ENCODE measurements around the gene RBBP9.
"Not testable (repeated sequence)": the region's sequence is repeated elsewhere in the genome, so short reads cannot be mapped to it uniquely, and the experiment has no call there.

Gene RBBP9

DNA sequence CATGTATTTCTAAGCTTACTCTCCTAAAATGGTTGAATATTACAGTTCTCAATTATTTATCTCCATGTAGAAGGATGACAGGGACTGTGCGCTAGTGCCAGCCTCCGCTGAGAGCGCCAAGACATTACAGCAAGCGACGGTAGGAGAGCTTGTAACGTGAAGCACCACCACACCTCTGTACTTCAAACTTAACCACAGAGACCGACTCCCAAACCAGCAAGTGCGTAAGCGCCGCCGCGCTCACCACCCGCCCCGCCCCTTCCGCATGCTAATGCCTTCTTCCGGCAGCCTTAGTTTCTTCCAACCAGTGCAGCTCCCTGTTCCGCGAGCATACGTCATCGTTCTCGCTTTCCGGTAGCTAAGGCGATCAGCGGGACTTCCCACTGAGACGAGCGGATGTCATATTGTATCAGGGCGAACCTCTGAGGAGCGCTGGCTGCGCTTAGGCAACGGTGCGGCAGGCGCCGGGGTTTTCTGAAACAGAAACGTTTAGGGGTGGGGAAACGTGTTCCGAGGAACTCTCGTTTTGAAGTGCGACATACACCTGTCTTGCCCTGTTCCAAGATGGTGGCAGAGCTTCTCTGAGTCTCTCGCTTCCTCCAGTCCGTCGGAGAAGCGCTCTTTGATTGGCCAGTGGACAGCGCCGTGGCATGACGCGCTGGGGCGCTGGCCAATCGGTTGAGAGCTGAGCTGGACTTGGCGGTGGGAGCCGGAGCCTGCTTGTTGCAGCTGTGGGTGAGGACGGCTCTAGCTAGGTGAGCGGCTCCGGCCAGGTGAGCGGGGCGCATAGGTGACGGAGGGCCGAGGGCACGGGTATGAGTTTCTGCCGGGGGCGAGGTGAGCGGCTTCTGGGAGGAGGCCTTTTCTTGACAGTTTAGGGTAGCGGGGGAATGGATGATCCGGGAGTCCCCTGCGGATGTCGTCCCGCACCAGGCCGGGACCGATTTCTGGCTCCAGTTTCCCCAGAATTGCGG, 10.5 kb upstream of the RBBP9 start, which contains the start of gene SEC23B:
Gene SEC23B (plus strand): TSS at position 723 of the 974 bp plus-strand sequence. CDS start 2,896 bp downstream, outside the sequence.
- FAIRE-seq = peak; percentile 98
- DNase-seq (ENCODE audit: extremely low spot score, insufficient read length, low read depth) = peak; percentile 88

DNA sequence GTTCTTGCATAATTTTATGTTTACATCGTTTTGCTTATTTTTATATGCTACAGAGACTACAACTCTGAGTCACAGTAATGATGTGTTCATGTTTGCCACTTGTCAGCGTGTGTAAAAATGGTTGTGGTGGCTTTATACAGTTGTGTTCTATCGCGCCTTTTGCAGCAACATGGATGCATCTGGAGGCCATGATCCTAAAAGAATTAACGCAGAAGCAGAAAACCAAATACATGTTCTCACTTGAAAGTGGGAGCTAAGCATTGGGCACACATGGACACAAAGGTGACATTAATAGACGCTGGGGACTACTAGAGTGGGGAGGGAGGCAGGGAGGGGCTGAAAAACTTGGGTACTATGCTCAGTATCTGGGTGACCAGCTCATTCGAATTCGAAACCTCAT, 9.7 kb upstream of the RBBP9 start:
- DNase-seq (ENCODE audit: extremely low spot score, insufficient read length, low read depth) (no peak), FAIRE-seq (no peak)

DNA sequence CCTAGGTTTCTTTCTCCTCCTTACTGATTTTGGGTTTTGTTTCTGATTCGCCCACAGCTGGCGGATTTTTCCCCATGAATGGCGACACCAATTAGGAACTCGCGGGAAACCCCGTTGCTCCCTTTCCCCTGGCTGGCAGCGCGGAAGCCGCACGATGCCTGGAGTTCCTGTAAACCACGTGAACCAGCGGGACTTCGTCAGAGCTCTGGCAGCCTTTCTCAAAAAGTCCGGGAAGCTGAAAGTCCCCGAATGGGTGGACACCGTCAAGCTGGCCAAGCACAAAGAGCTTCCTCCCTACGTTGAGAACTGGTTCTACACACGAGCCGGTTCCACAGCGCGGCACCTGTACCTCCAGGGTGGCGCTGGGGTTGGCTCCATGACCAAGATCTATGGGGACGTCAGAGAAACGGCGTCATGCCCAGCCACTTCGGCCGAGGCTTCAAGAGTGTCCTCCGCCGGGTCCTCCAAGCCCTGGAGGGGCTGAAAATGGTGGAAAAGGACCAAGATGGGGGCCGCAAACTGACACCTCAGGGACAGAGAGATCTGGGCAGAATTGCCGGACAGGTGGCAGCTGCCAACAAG, 7.5 kb upstream of the RBBP9 start:
- FAIRE-seq (no peak), DNase-seq (ENCODE audit: extremely low spot score, insufficient read length, low read depth) (no peak)

DNA sequence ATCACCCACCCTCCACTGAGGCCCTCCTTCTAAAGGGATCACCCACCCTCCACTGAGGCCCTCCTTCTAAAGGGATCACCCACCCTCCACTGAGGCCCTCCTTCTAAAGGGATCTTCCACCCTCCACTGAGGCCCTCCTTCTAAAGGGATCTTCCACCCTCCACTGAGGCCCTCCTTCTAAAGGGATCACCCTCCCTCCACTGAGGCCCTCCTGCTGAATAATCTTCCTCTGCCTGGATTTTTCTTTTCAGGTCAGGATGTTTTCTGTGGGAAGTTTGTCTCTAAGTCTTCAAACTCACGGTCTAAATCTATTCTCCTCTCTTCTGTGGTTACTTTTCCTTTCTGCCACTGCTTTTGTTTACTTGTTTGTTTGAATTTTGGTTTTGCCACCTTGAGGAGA, 4.6 kb upstream of the RBBP9 start:
- not testable (repeated sequence) for FAIRE-seq; DNase-seq (ENCODE audit: extremely low spot score, insufficient read length, low read depth)

DNA sequence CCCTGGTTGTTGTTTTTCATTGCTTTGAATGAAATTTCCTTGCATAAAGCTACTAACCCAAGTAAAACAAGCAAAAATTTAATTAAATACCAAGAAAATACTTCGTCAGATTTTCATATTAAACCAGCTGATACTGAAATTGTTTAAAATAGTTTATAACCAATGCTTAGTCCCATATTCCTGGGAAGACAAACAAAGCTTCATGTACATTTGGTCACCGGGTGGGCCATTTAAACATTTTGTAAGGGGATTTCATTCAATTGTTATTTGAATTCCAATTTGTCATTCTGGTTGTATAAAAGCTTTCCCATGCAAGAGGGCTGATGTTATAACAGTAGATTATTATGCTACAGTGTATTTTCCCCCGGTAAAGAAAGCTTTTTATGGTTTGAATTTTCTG, 578 bp upstream of the RBBP9 start:
- DNase-seq (ENCODE audit: extremely low spot score, insufficient read length, low read depth) = no peak
- no peak for FAIRE-seq

DNA sequence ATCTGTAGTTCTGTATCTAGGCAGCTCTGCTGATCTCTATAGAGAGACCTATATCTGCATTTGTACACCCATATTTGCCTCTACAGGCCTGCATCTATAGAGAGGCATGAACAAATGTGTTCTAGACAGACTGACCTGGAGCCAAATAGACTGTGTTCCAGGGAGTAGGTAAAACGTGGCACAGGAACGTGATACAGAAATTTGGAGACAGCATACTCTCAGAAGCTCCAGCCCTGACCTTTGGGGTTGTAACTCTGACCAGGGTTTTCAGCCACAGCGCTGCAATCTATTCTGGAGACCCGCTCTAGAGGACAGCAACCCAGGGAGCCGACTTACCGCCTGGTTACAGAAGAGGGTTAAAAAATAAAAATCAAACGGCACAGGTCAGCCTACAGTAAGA, 983 bp downstream of the RBBP9 start:
- no peak for DNase-seq (ENCODE audit: extremely low spot score, insufficient read length, low read depth)
- FAIRE-seq = no peak

DNA sequence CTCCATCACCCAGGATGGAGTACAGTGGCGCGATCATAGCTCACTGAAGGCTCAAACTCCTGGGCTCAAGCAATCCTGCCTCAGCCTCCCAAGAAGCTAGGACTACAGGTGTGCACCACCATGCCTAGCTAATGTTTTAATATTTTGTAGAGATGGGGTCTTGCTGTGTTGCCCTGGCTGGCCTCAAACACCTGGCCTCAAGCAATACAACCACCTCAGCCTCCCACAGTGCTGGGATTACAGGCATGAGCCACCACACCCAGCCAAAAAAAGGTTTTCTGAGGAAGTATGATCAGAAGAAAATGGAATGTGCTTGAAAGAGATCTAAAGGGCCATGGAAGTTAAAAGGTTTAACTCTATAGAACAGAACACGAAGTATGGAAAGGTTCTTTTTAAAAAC, 8.7 kb downstream of the RBBP9 start:
- DNase-seq (ENCODE audit: extremely low spot score, insufficient read length, low read depth) = no peak
- no peak for FAIRE-seq

DNA sequence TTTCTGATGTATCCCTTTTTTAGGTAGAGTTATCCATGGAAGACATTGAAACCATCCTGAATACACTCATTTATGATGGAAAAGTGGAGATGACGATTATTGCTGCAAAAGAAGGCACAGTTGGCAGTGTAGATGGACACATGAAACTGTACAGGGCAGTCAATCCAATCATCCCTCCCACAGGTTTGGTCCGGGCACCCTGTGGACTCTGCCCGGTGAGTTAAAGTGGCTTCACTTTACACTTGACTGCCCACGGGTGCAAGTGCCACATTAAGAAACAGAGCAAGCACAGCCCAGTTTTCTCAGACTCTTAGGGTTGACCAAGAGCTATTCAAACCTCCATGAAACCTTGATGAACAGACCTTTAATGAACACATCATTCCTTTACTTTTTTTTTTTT, 15.4 kb downstream of the RBBP9 start:
- no peak for DNase-seq (ENCODE audit: extremely low spot score, insufficient read length, low read depth)
- FAIRE-seq = no peak

DNA sequence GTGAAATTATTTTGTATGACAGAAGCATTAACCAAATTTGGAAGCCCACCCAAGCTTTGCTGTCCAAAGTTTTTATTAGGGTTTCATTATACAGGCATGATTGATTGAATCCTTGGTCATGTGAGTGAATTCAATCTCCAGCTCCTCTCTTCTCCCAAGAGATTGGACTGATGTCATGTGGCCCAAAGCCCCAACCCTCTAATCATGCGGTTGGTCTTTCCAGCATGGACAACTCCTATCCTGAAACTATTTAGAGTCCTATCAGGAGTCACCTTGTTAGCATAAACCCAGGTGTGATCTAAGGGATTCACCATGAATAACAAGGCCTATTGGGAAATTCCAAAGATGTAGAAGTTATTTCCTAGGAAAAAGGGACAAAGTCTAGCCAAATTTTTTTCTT, 19.2 kb downstream of the RBBP9 start:
- FAIRE-seq (no peak), DNase-seq (ENCODE audit: extremely low spot score, insufficient read length, low read depth) (no peak)

DNA sequence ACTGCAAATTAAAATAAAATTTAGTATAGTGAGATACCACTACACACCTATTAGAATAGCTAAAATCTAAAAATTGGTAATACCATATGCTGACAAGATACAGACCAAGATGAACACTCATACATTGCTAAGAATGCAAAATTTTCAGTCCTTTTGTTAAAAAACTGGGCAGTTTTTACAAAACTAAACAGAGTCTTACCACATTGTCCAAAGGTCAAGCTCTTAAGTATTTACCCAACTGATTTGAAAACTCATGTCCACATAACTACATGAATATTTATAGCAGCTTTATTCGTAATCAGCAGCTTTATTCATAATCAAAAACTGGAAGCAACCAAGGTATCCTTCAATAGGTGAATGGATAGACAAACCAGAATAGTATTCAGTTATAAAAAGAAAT, 19.8 kb downstream of the RBBP9 start:
- no peak for FAIRE-seq
- no peak for DNase-seq (ENCODE audit: extremely low spot score, insufficient read length, low read depth)

DNA sequence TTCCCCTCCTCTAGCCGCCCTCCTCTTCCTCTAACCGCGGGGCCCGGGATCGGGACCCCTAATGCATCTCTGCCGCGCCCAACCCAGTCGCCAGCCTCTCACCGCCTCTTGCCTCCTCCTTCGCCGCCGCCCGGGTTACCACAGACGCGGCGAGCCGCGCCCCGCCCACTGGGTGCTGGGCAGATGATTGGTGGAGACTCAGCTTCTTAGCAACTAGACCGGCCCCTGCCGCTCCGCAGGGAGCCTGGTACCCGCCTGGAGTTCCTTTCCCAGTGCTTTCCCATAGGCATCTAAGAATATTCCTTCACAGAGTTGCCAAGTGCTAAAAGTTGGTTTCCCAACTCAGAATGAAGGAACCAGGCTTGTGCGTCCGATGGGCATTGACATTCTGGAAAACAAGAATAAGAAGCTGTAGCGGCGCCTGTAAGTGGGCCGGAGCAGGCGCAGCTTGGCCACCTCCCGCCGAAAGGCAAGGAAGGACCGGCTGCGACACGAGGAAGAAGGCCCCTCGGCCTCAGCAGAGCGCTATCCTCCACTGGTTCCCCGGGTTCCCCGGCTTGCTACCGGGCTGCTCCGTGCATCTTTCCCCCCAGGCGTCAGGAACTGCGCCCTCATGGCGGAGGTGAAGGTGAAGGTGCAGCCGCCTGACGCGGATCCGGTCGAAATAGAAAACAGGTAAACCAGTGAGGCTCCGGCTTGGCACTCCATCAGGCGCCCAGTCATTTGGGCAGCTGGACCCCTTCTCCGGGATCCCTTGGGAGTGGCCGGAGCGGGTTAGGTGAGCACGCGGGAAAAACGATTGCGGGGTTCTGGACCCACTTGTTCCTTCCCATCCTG, 29.9 kb downstream of the RBBP9 start, which contains the start of the genes DZANK1 and POLR3F:
Gene DZANK1 (minus strand): TSS at position 137 of the 837 bp plus-strand sequence. CDS start 1,672 bp downstream, outside the sequence.
Gene POLR3F (plus strand): TSS at position 497 of the 837 bp plus-strand sequence. CDS start 117 bp downstream, at position 614.
- peak; percentile 94 for FAIRE-seq
- DNase-seq (ENCODE audit: extremely low spot score, insufficient read length, low read depth) = peak; percentile 96

DNA sequence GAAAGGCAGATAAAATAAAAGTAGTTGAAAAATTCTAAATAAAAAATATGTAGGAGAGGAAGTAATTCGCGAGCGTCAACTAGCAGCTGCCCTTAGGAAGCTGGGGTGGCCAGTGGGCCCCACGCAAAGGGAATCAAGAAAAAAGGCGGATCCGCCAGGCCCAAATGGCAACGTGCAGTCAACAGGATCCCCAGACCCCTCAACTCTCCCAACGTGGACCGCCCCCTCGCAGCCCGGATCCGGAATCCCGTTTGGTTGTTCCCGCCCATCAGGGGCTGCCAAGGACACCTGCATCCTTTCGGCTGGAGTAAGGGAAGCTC, 30.5 kb downstream of the RBBP9 start:
- DNase-seq (ENCODE audit: extremely low spot score, insufficient read length, low read depth) (no peak), FAIRE-seq (no peak)

DNA sequence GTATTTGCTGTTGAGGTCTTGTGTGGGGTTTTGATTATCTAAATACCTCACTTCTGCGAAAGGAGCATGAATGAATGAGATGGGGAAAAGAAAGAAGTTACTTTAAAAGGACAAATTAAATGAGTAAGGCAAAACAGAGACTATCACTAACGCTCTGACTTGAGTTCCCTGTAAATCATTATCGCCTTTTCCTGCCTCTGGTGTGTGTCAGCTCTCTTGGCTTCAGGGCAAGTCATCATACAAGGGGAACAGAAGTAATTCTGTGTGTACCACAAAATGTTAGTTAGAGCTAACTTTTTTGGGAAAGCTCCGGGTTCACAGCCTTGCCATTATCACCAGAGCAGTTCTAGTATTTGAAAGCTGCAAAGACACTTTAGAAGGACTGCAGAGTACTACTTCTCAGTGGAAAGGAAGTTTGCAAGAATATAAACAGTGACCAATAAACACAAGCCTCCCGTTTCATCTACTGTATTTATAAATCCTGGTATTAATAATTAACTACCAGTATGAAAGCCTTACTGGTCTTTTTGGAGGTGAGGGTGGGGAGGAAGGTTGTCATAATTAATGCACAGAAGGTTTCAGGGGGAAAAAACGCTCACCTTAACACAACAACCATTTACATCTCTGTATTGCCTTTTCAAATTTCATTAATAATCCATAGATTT, 31.4 kb downstream of the RBBP9 start:
- FAIRE-seq = peak; percentile 88
- DNase-seq (ENCODE audit: extremely low spot score, insufficient read length, low read depth) = no peak

DNA sequence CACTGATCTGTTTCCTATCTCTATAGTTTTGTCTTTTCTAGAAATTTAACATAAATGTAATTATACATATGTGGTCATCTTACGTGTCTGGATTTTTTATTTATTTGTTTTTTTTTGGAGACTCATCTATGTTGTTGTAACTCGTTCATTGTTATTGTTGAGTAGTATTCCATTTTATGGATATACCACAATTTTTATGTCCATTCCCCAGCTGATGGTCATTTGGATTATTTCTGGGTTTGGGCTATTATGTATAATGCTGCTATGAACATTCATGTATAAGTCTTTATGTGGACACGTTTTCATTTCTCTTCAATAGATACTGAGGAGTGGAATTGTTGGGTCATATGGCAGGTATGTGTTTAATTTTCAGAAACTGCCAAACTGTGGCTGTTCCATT, 40.4 kb downstream of the RBBP9 start:
- no peak for FAIRE-seq
- no peak for DNase-seq (ENCODE audit: extremely low spot score, insufficient read length, low read depth)

DNA sequence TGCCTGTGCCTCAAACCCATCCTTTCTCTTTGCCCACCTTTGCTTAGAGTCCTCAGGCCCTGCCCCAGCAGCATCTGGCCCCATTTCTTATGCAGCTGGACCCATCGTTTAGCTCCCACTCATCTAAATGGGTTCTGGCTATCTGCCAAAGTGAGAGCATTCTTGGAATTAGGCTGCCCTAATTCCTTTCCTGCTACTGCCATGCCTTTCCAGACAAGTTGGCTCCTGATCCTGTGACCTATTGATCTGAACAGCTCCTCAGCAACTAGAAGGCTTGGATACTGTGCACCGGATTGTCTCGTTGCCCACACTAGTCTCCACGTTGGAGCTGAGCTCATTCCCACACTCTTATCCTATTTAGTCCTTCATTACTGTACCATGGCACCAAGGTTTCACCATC, 53.1 kb downstream of the RBBP9 start:
- no peak for DNase-seq (ENCODE audit: extremely low spot score, insufficient read length, low read depth)
- no peak for FAIRE-seq

DNA sequence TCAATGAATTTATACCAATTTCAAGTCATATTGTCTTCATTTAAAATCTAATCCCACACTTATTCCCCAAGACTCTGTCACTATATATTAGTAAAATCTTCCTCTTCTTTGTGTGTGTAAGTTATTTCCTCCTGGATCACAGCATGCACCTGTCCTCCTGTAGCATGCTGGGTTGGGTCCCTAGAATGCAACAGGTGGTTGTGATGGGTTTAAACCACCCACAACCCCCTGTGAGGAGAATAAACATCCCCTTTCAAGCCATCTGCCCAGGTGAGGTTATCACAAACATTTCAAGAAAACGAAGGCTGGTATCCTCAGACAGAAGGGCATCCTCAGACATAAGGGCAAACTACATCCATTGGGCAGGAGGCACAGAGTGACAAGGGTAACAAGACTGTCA, 56.6 kb downstream of the RBBP9 start:
- DNase-seq (ENCODE audit: extremely low spot score, insufficient read length, low read depth) (no peak), FAIRE-seq (no peak)

DNA sequence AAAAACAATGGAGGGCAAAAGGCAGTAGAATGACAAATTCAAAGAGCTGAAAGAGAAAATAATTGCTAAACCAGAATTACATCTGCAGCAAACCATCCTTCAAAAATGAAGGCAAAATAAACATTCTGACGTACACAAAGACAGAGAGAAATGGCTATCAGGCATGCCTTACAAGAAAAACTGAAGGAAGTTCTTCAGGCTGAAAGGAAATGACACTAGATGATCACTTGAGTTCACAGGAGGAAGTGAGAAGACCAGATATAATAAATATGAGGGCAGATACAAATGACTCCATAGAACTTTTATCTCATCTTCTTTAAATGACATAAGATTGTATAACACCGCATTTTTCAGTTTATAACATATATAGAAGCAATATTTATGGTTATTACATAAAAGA, 60.2 kb downstream of the RBBP9 start:
- no peak for DNase-seq (ENCODE audit: extremely low spot score, insufficient read length, low read depth)

More for the DNA sequence above, 60.2 kb downstream of the RBBP9 start:
- FAIRE-seq = no peak

Data from GM18507 (cell line).